Measurements from ENCODE around the gene FZD8. TPM values are rescaled to one million over a fixed set of nuclear protein-coding genes. Genes with fewer than 3 reads are reported as not detected.

FZD8 gene
- total RNA-seq, 1 experiment from 2014 or later: 0.22 TPM

DNA sequence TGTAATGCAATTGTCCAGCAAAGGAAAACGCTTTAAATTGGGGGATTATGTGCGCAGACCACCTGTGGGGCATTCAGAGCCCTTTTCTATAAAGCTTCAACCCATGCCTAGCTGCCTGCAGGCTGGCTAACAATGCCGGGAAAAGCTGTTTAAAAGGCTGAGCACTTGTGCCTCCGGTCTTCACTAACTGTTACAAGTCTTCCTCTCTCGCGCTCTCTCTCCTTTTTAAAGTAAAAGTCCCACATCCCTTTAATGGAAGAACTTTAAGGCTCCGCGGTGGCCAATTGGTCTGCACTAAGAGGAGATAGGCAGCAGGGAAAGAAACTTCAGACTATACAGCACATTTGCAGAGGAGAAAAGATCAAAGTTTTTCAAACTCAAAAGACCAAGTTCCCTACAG is 4.6 kb downstream of the FZD8 start:
- no peaks in the 10 kb centered on the region for H4K20me1 ChIP-seq (ENCODE audit: insufficient read depth)
- DNase-seq (ENCODE audit: low read depth, low spot score) (no peak), ATAC-seq (no peak)
- H3K9me3 ChIP-seq (ENCODE audit: control insufficient read depth in 1 of 2, insufficient read depth in 1 of 2, low read depth in 1 of 2, low read length in 2 of 2): no peaks in the 10 kb centered on the region
- no peak overlapping the region for H3K27ac ChIP-seq (ENCODE audit: low read depth, low read length)
- peaks cover 0 to 16% of the 10 kb centered on the region in 2 experiments; a peak in 3 of 4 replicates for H3K4me1 ChIP-seq (ENCODE audit: control insufficient read depth in 1 of 2, insufficient read depth in 2 of 2, low read length in 2 of 2)
- BruUV-seq (replicated peaks): no TSS peak
- no peaks in the 10 kb centered on the region for H3K79me2 ChIP-seq (ENCODE audit: insufficient read depth, low read length)
- ChIA-PET CTCF (no interaction called here), RAD21 (ENCODE audit: low non-redundant PET in 1 of 2, low total read pairs in 2 of 2, uncharacterized antibody in 2 of 2, unreplicated experiment in 2 of 2) (no interaction called here), POLR2A (no interaction called here)
- no peak for TF ChIP-seq CBX3 (IDR thresholded peaks at IDR 0.05; ENCODE audit: low read depth)
- intact Hi-C loops (cut with micrococcal nuclease): no loop called here
- no peaks in the 10 kb centered on the region for H3K36me3 ChIP-seq (ENCODE audit: control insufficient read depth in 1 of 2, insufficient read depth in 2 of 2, low read length in 2 of 2)
- no peaks in the 10 kb centered on the region for H3K9me2 ChIP-seq (ENCODE audit: insufficient read depth)
- H2AFZ ChIP-seq (ENCODE audit: low read depth, low read length, poor library complexity, severe bottlenecking): no peak overlapping the region
- no peak overlapping the region for H3K4me3 ChIP-seq (replicated peaks in 1 of 2; ENCODE audit: low read depth in 1 of 2, low read length in 2 of 2)
- no peak overlapping the region for H3K9ac ChIP-seq (ENCODE audit: low read length)
- peaks cover 12% of the 10 kb centered on the region for H3K27me3 ChIP-seq (ENCODE audit: insufficient read depth, low read length)
- no peak overlapping the region for H3K4me2 ChIP-seq (ENCODE audit: low read length)

DNA sequence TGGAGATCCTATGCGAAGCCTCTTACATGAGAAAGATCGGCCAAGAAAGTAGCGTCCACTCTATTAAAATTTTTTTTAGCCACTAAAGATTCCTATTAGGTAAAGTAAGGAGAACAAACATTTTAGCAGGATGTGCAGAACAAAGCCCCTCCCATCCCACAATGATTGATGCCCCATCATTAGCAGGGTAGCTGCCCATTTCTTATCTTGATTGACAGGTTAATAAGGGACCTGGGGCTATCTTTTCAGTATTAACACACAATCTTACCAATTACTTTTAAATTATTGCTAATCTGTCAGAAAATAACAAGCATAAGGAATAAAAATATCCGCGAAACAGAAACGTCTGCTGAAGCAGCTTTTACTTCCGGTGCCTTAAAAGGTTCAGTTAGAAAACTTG is 5.1 kb downstream of the FZD8 start:
- no peak overlapping the region for H2AFZ ChIP-seq (ENCODE audit: low read depth, low read length, poor library complexity, severe bottlenecking)
- H3K36me3 ChIP-seq (ENCODE audit: control insufficient read depth in 1 of 2, insufficient read depth in 2 of 2, low read length in 2 of 2): no peaks in the 10 kb centered on the region
- DNase-seq (ENCODE audit: low read depth, low spot score) (no peak), ATAC-seq (no peak)
- H3K27ac ChIP-seq (ENCODE audit: low read depth, low read length): no peak overlapping the region
- H3K27me3 ChIP-seq (ENCODE audit: insufficient read depth, low read length): peaks cover 9% of the 10 kb centered on the region
- intact Hi-C loops (cut with micrococcal nuclease): no loop called here
- ChIA-PET CTCF (no interaction called here), RAD21 (ENCODE audit: low non-redundant PET in 1 of 2, low total read pairs in 2 of 2, uncharacterized antibody in 2 of 2, unreplicated experiment in 2 of 2) (no interaction called here), POLR2A (no interaction called here)
- no peaks in the 10 kb centered on the region for H3K79me2 ChIP-seq (ENCODE audit: insufficient read depth, low read length)
- no peak overlapping the region for H3K9ac ChIP-seq (ENCODE audit: low read length)
- H4K20me1 ChIP-seq (ENCODE audit: insufficient read depth): no peaks in the 10 kb centered on the region
- H3K9me2 ChIP-seq (ENCODE audit: insufficient read depth): no peaks in the 10 kb centered on the region
- H3K4me3 ChIP-seq (replicated peaks in 1 of 2; ENCODE audit: low read depth in 1 of 2, low read length in 2 of 2): no peak overlapping the region
- H3K4me2 ChIP-seq (ENCODE audit: low read length): no peak overlapping the region
- no peaks in the 10 kb centered on the region for H3K9me3 ChIP-seq (ENCODE audit: control insufficient read depth in 1 of 2, insufficient read depth in 1 of 2, low read depth in 1 of 2, low read length in 2 of 2)
- BruUV-seq (replicated peaks): no TSS peak
- peaks cover 0 to 11% of the 10 kb centered on the region in 2 experiments; a peak in 2 of 4 replicates for H3K4me1 ChIP-seq (ENCODE audit: control insufficient read depth in 1 of 2, insufficient read depth in 2 of 2, low read length in 2 of 2)
- TF ChIP-seq RAD21 (IDR thresholded peaks at IDR 0.05; ENCODE audit: low read depth) (no peak), YY1 (IDR thresholded peaks at IDR 0.05; ENCODE audit: extremely low read depth, insufficient replicate concordance, low read depth, low read length) (no peak), EGR1 (IDR thresholded peaks at IDR 0.05; ENCODE audit: low read depth) (no peak), EZH2phosphoT487 (IDR thresholded peaks at IDR 0.05; ENCODE audit: borderline replicate concordance) (no peak), CBX3 (IDR thresholded peaks at IDR 0.05; ENCODE audit: low read depth) (no peak), CEBPB (IDR thresholded peaks at IDR 0.05; ENCODE audit: low read depth) (no peak), ZNF274 (IDR thresholded peaks at IDR 0.05; ENCODE audit: low read depth, low read length) (no peak), SRF (IDR thresholded peaks at IDR 0.05; ENCODE audit: low read depth) (no peak), ELF1 (IDR thresholded peaks at IDR 0.05; ENCODE audit: borderline replicate concordance, low read depth) (no peak), EZH2 (IDR thresholded peaks at IDR 0.05) (no peak), TCF7L2 (IDR thresholded peaks at IDR 0.05; ENCODE audit: borderline replicate concordance, extremely low read depth, insufficient read depth, insufficient read length) (no peak), CTCF (IDR thresholded peaks at IDR 0.05 in 2 of 3, conservative IDR thresholded peaks at IDR 0.05 in 1 of 3; ENCODE audit: borderline replicate concordance in 1 of 3, insufficient read depth in 1 of 3, low read depth in 2 of 3, low read length in 2 of 3) (no peak), FOSL1 (IDR thresholded peaks at IDR 0.05; ENCODE audit: low read depth) (no peak)
- TF ChIP-seq, protein P1, sequence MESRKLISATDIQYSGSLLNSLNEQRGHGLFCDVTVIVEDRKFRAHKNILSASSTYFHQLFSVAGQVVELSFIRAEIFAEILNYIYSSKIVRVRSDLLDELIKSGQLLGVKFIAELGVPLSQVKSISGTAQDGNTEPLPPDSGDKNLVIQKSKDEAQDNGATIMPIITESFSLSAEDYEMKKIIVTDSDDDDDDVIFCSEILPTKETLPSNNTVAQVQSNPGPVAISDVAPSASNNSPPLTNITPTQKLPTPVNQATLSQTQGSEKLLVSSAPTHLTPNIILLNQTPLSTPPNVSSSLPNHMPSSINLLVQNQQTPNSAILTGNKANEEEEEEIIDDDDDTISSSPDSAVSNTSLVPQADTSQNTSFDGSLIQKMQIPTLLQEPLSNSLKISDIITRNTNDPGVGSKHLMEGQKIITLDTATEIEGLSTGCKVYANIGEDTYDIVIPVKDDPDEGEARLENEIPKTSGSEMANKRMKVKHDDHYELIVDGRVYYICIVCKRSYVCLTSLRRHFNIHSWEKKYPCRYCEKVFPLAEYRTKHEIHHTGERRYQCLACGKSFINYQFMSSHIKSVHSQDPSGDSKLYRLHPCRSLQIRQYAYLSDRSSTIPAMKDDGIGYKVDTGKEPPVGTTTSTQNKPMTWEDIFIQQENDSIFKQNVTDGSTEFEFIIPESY (IDR thresholded peaks at IDR 0.05; ENCODE audit: extremely low read depth, insufficient replicate concordance, low read length): no peak

Data from HCT116 (cell line).